GM18519 (cell line): ENCODE data around the gene TRIO.

Source experiments
- ATAC-seq: cut with Tn5 transposase; IDR thresholded peaks from one replicate; pipeline ENCODE4 v1.9.1; 2021; ENCODE audit warnings: mild to moderate bottlenecking, moderate library complexity; ENCODE audit not compliant: unreplicated experiment, low FRiP score

Gene TRIO

GRCh38 chr5:14397717-14398116 is 254.6 kb downstream of the TRIO start:
- ATAC-seq, result no peak

- no peak for ATAC-seq
Observed at GRCh38 chr5:14399054-14399692, 256.0 kb downstream of the TRIO start.

GRCh38 chr5:14400085-14400484 is 256.9 kb downstream of the TRIO start:
- ATAC-seq, result no peak

GRCh38 chr5:14400611-14401010 is 257.5 kb downstream of the TRIO start:
- no peak for ATAC-seq

GRCh38 chr5:14401639-14402038 is 258.5 kb downstream of the TRIO start:
- no peak for ATAC-seq

- no peak for ATAC-seq
Observed at GRCh38 chr5:14402424-14402823, 259.3 kb downstream of the TRIO start.

- no peak for ATAC-seq
Observed at GRCh38 chr5:14404780-14405179, 261.6 kb downstream of the TRIO start.

GRCh38 chr5:14405267-14405666 is 262.1 kb downstream of the TRIO start:
- no peak for ATAC-seq

- no peak for ATAC-seq
Observed at GRCh38 chr5:14405706-14406553, 262.8 kb downstream of the TRIO start.

GRCh38 chr5:14406554-14406849 is 263.4 kb downstream of the TRIO start:
- no peak for ATAC-seq

GRCh38 chr5:14407051-14407450 is 263.9 kb downstream of the TRIO start:
- ATAC-seq, result no peak

GRCh38 chr5:14407746-14408175 is 264.6 kb downstream of the TRIO start:
- ATAC-seq, result no peak

- no peak for ATAC-seq
Observed at GRCh38 chr5:14408969-14409586, 265.9 kb downstream of the TRIO start.

GRCh38 chr5:14410068-14410393 is 266.9 kb downstream of the TRIO start:
- ATAC-seq, result no peak

- no peak for ATAC-seq
Observed at GRCh38 chr5:14410394-14411201, 267.5 kb downstream of the TRIO start.

- ATAC-seq, result no peak
Observed at GRCh38 chr5:14411216-14411615, 268.1 kb downstream of the TRIO start.

GRCh38 chr5:14413331-14413750 is 270.2 kb downstream of the TRIO start:
- no peak for ATAC-seq

GRCh38 chr5:14414007-14414406 is 270.9 kb downstream of the TRIO start:
- no peak for ATAC-seq

GRCh38 chr5:14414656-14415023 is 271.5 kb downstream of the TRIO start:
- no peak for ATAC-seq

- no peak for ATAC-seq
Observed at GRCh38 chr5:14415024-14415697, 272.0 kb downstream of the TRIO start.

GRCh38 chr5:14415698-14416074 is 272.5 kb downstream of the TRIO start:
- ATAC-seq, result no peak
